Ishikawa (cell line): ENCODE measurements around the gene RABGAP1.

Experiments
- CEBPB ChIP-seq: IDR thresholded peaks from 2 replicates; pipeline ENCODE4 v1.6.1; 2012
- CREB1 ChIP-seq: IDR thresholded peaks from 2 replicates; pipeline ENCODE4 v1.6.1; 2012; ENCODE audit warnings: low read depth
- EGR1 ChIP-seq: IDR thresholded peaks from 2 replicates; pipeline ENCODE4 v1.6.1; 2012
- EP300 ChIP-seq: IDR thresholded peaks from 2 replicates; pipeline ENCODE4 v1.6.1; 2012; ENCODE audit warnings: borderline replicate concordance
- FOXM1 ChIP-seq: IDR thresholded peaks from 2 replicates; pipeline ENCODE4 v1.6.1; 2012; ENCODE audit warnings: low read depth, borderline replicate concordance
- NFIC ChIP-seq: IDR thresholded peaks from 2 replicates; pipeline ENCODE4 v1.6.1; 2012
- RAD21 ChIP-seq: IDR thresholded peaks from 2 replicates; pipeline ENCODE4 v1.6.1; 2012; ENCODE audit warnings: low read depth
- TAF1 ChIP-seq: IDR thresholded peaks from 2 replicates; pipeline ENCODE4 v1.6.1; 2012; ENCODE audit warnings: low read depth, mild to moderate bottlenecking
- TCF12 ChIP-seq: IDR thresholded peaks from 2 replicates; pipeline ENCODE4 v1.6.1; 2012; ENCODE audit warnings: low read depth
- TEAD4 ChIP-seq: IDR thresholded peaks from 2 replicates; pipeline ENCODE4 v1.6.1; 2012
- YY1 ChIP-seq: IDR thresholded peaks from 2 replicates; pipeline ENCODE4 v1.6.1; 2012; ENCODE audit warnings: low read depth
- ZBTB7A ChIP-seq: IDR thresholded peaks from 2 replicates; pipeline ENCODE4 v1.6.1; 2012; ENCODE audit warnings: low read depth
- TF ChIP-seq, protein P1 (sequence below): IDR thresholded peaks from 2 replicates; pipeline ENCODE4 v1.6.1; 2012; ENCODE audit warnings: low read depth, mild to moderate bottlenecking
- TF ChIP-seq, protein P2 (sequence below): IDR thresholded peaks from 2 replicates; pipeline ENCODE4 v1.6.1; 2012
- TF ChIP-seq, protein P3 (sequence below): IDR thresholded peaks from 2 replicates; pipeline ENCODE4 v1.6.1; 2012

RABGAP1 gene

DNA sequence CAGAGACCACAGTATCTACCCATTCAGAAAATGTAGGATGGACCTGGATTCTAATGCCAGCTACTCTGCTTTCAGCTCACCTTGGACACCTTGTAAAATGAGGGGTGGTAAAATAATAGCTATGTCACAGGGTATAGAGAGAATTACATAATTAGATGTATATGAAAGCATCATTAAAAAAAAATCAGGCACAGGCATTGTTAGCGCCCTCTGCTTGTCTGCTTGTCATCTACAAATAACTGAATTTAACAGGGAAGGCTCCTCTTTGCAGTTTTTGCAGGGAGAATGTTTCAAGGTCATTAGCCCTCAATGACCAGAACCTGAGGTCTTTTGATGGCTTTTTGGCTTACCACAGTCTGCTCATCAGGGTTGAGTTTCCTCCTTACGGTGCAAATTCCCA, 150.6 kb downstream of the RABGAP1 start:
- TF ChIP-seq, protein P1, sequence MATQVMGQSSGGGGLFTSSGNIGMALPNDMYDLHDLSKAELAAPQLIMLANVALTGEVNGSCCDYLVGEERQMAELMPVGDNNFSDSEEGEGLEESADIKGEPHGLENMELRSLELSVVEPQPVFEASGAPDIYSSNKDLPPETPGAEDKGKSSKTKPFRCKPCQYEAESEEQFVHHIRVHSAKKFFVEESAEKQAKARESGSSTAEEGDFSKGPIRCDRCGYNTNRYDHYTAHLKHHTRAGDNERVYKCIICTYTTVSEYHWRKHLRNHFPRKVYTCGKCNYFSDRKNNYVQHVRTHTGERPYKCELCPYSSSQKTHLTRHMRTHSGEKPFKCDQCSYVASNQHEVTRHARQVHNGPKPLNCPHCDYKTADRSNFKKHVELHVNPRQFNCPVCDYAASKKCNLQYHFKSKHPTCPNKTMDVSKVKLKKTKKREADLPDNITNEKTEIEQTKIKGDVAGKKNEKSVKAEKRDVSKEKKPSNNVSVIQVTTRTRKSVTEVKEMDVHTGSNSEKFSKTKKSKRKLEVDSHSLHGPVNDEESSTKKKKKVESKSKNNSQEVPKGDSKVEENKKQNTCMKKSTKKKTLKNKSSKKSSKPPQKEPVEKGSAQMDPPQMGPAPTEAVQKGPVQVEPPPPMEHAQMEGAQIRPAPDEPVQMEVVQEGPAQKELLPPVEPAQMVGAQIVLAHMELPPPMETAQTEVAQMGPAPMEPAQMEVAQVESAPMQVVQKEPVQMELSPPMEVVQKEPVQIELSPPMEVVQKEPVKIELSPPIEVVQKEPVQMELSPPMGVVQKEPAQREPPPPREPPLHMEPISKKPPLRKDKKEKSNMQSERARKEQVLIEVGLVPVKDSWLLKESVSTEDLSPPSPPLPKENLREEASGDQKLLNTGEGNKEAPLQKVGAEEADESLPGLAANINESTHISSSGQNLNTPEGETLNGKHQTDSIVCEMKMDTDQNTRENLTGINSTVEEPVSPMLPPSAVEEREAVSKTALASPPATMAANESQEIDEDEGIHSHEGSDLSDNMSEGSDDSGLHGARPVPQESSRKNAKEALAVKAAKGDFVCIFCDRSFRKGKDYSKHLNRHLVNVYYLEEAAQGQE: no peak
- TF ChIP-seq, protein P2, sequence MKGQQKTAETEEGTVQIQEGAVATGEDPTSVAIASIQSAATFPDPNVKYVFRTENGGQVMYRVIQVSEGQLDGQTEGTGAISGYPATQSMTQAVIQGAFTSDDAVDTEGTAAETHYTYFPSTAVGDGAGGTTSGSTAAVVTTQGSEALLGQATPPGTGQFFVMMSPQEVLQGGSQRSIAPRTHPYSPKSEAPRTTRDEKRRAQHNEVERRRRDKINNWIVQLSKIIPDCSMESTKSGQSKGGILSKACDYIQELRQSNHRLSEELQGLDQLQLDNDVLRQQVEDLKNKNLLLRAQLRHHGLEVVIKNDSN: no peak

DNA sequence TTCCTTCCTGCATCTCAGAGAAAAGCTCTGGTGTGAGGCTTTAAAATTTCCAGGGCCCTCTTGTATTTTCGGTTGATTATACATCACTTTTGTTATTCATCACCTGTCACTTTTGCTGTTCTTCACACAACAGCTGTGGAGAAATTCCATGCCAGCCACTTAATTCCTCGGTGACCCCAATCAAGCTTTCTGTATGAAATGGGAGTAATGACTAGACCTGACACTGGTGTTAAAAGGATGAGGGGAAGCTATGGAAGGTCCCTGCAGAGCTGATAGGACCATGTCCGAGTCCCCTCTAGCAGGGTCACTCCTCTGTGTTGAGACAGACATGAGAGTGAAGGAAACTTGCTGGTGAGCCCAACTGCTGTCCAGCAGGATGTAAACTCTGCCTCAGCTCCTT, 152.3 kb downstream of the RABGAP1 start:
- TF ChIP-seq ZBTB7A (no peak), CEBPB (no peak), EP300 (no peak), YY1 (no peak), NFIC (no peak), CREB1 (no peak), TAF1 (no peak), EGR1 (no peak)
- TF ChIP-seq, protein P1: no peak
- TF ChIP-seq, protein P3, sequence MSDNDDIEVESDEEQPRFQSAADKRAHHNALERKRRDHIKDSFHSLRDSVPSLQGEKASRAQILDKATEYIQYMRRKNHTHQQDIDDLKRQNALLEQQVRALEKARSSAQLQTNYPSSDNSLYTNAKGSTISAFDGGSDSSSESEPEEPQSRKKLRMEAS: no peak

DNA sequence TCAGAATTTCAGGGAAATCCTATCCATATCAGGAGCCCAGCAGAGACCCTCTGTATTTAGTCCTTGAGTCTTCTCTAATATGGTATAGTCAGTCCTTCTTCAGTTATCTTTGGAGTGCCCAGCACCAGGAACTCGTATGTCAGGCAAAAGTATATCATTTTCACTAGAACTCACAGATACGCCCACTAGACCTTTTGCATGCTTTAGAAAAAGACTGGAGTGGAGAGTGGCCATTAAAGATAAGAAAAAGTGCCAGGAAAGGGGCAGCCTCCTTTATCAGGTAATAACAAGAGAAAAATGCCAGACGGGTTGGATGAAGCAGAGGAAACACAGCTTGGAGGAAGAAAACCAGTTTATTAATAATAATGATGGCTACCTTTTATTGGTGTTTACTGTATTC, 156.2 kb downstream of the RABGAP1 start:
- TF ChIP-seq CEBPB: no peak
- TF ChIP-seq FOXM1: no peak
- TF ChIP-seq TCF12: no peak
- no peak for TF ChIP-seq TAF1
- no peak for TF ChIP-seq NFIC
- TF ChIP-seq, protein P2: no peak
- TF ChIP-seq EP300: no peak
- TF ChIP-seq ZBTB7A: no peak
- TF ChIP-seq CREB1: no peak
- TF ChIP-seq EGR1: no peak
- TF ChIP-seq RAD21: no peak
- TF ChIP-seq TEAD4: no peak
- TF ChIP-seq, protein P3: no peak
- TF ChIP-seq, protein P1: no peak
- TF ChIP-seq YY1: no peak

DNA sequence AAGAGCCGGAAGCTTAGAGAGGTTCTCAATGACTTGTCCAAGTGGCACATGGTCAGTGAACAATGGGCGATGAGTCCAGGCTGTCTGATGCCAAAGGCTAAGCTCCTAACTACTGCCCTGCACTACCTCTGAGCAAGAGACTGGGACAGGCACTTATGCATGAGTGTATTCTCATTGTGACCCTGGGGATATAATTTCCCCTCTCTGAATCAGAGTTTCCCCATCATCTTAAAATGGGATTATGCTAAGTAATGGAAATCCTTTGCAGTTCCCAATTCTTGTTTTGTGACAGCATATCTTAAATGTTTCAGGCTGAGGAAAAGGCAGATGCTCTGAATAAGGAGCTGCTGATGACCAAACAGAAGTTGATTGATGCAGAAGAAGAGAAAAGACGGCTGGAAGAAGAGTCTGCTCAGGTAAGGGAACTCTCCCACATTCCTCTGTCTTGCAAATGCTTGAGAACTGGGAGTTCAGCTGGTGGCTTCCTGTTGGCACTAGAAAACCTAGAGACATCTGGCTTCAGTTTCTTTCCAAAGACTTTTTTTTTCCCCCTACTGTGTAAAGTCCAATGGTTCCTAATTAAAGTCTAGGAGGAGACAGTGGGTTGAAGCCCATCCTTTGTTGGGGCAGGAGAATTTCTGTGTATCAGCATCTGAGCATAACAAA, 156.7 kb downstream of the RABGAP1 start:
- TF ChIP-seq NFIC: no peak
- TF ChIP-seq FOXM1: no peak
- TF ChIP-seq EP300: no peak

DNA sequence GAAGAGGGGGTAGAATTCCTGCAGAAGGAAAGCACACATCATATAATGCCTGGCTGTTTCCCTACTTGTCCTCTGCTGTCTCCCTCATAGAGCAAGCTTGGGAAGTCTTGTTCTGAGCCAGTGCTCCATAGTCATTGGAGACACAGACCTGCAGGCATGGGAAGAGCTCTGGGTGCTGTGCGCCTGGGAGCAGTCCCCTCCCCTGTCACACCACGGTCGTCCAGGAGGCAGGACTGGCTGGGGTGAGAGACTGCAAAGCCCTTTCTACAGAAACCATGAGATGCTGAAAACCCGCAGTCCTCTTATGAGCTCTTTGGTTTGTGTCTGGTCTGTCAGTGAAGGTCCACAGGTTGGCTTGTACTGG, 157.3 kb downstream of the RABGAP1 start:
- TF ChIP-seq, protein P1: no peak
- TF ChIP-seq NFIC (no peak), TEAD4 (no peak), CREB1 (no peak), EGR1 (no peak)
